ENCODE measurements around the gene HARBI1. TPM values are rescaled to one million over a fixed set of nuclear protein-coding genes. Genes with fewer than 3 reads are reported as not detected.

Gene HARBI1
- total and polyA plus RNA-seq, 2 experiments from 2014 or later = 4.4 to 6.5 TPM

DNA sequence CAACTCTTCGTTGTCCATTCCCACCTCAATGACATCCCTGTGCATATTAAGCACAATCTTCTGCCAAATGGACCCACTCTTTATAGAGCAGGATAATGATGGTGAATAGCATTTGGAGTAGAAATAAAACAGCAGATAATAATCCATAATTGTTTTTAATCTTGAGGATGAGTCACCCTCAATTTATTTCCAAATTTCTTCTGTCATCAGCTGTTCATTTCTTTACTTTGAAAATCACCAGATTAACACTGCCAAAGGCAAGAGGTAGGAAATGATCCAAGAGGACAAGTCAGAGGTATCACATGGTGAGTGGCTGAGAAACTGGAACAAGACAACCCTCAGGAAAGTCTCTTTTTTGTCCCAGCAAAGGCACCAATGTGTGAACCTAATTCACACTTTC, 15.9 kb downstream of the HARBI1 start:
- 94% methylated on average over 1 of the region's 1 CpG for WGBS (ENCODE audit: low lambda C conversion rate, missing lambda C conversion rate)
- Histone ChIP-seq H3K79me2 (no peaks in the 10 kb centered on the region), H3K36me3 (replicated peaks; ENCODE audit: insufficient read depth, low read depth) (no peaks in the 10 kb centered on the region), H4K20me1 (ENCODE audit: insufficient read depth, poor library complexity, severe bottlenecking) (no peaks in the 10 kb centered on the region), H3K27me3 (no peaks in the 10 kb centered on the region), H3K4me3 (no peak overlapping the region), H2AFZ (no peak overlapping the region), H3K4me2 (no peak overlapping the region), H3K27ac (no peak overlapping the region), H3K9me3 (ENCODE audit: low read depth) (no peaks in the 10 kb centered on the region), H3K4me1 (ENCODE audit: insufficient read depth) (no peaks in the 10 kb centered on the region), H3K9me2 (replicated peaks; ENCODE audit: insufficient read depth) (no peaks in the 10 kb centered on the region)
- no peak for TF ChIP-seq EZH2phosphoT487 (IDR thresholded peaks at IDR 0.05; ENCODE audit: low read depth, severe bottlenecking, unreplicated experiment)
- TF ChIP-seq, protein P1, sequence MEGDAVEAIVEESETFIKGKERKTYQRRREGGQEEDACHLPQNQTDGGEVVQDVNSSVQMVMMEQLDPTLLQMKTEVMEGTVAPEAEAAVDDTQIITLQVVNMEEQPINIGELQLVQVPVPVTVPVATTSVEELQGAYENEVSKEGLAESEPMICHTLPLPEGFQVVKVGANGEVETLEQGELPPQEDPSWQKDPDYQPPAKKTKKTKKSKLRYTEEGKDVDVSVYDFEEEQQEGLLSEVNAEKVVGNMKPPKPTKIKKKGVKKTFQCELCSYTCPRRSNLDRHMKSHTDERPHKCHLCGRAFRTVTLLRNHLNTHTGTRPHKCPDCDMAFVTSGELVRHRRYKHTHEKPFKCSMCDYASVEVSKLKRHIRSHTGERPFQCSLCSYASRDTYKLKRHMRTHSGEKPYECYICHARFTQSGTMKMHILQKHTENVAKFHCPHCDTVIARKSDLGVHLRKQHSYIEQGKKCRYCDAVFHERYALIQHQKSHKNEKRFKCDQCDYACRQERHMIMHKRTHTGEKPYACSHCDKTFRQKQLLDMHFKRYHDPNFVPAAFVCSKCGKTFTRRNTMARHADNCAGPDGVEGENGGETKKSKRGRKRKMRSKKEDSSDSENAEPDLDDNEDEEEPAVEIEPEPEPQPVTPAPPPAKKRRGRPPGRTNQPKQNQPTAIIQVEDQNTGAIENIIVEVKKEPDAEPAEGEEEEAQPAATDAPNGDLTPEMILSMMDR (IDR thresholded peaks at IDR 0.05; ENCODE audit: poor library complexity) = no peak
- TF ChIP-seq EZH2 (IDR thresholded peaks at IDR 0.05; ENCODE audit: borderline replicate concordance) = no peak
- DNase-seq (ENCODE audit: low spot score) = no peak

DNA sequence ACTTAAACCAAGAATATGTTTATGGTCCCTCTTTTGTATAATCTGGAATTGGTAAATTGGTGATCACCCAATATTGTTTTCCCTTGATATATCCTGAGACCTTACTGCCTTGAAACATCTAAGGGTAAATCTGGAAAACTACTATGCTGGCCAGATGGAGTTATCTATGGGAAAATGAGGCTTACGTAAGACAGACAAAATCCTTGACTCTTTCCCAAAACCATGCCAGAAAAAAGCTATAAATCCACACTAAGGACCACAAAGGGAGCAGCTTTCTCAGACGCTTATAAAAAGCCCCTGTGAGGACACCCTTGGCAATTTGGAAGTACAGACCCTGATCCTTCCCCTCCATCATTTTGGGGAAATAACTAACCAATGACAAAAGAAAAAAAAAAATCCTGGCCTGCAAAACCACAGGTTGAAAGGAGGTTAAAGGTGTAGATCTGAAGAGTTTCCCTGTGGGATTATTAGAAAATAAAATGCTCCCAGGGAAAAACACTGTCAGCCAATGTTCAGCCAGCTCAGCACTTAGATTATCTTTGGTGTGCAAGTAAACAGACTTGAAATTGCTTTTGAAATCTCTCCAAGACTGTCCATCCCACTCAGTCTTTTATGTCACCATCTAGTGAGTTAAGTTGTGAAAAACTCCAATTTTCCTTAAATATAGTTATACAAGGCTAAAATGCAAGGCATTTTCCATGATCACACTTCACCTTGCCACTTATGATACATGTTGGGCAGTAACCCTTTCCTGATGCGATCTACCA, 16.6 kb downstream of the HARBI1 start:
- H3K36me3 ChIP-seq (replicated peaks; ENCODE audit: insufficient read depth, low read depth) = no peaks in the 10 kb centered on the region
- TF ChIP-seq EZH2phosphoT487 (IDR thresholded peaks at IDR 0.05; ENCODE audit: low read depth, severe bottlenecking, unreplicated experiment) = no peak
- H3K79me2 ChIP-seq = no peaks in the 10 kb centered on the region
- WGBS (ENCODE audit: low lambda C conversion rate, missing lambda C conversion rate) = 84% methylated on average over 3 of the region's 3 CpGs
- no peak overlapping the region for H3K4me3 ChIP-seq
- H3K4me1 ChIP-seq (ENCODE audit: insufficient read depth) = no peaks in the 10 kb centered on the region
- H3K27ac ChIP-seq = peak overlapping the region; percentile 59
- no peak overlapping the region for H2AFZ ChIP-seq
- DNase-seq (ENCODE audit: low spot score) = no peak
- no peaks in the 10 kb centered on the region for H4K20me1 ChIP-seq (ENCODE audit: insufficient read depth, poor library complexity, severe bottlenecking)
- H3K9me3 ChIP-seq (ENCODE audit: low read depth) = no peaks in the 10 kb centered on the region
- H3K27me3 ChIP-seq = no peaks in the 10 kb centered on the region
- no peak overlapping the region for H3K4me2 ChIP-seq
- no peaks in the 10 kb centered on the region for H3K9me2 ChIP-seq (replicated peaks; ENCODE audit: insufficient read depth)

DNA sequence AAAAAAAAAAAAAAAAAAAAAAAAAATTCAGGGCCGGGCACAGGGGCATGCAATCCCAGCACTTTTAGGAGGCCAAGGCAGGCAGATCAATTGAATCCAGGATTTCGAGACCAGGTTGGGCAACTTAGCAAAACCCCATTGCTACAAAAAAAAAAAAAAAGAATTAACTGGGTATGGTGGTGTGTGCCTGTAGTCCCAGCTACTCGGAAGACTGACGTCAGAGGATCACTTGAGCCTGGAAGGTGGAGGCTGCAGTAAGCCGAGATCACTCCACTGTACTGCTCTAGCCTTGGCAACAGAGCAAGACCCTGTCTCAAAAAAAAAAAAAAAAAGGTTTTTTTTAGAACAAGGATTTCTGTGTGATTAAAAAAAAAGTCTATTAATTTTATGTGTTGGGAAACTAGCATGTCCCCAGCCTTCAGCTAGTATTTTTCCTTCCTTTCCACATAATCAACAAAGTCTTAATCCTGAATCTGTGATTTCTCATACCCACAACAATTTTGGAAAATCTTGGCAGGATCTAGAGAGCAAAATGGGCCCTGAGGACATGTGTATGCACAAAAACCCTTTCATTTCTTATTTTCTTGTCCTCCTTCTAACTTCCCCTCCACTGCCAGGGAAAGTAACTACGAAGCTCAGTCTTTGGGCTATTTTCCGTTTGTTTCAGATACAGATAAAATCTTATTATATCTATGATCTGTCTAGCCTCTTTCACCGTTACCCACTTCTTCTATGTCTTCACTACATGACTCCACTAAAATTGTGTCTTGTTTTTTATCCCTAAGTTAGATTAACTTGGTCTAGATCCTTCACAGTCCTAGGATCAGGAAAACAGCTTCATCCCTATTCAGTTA, 17.5 kb downstream of the HARBI1 start:
- Histone ChIP-seq H3K9me3 (ENCODE audit: low read depth) (no peaks in the 10 kb centered on the region), H3K27me3 (no peaks in the 10 kb centered on the region), H3K36me3 (replicated peaks; ENCODE audit: insufficient read depth, low read depth) (no peaks in the 10 kb centered on the region), H2AFZ (no peak overlapping the region), H4K20me1 (ENCODE audit: insufficient read depth, poor library complexity, severe bottlenecking) (no peaks in the 10 kb centered on the region), H3K4me1 (ENCODE audit: insufficient read depth) (no peaks in the 10 kb centered on the region), H3K27ac (peak overlapping the region; percentile 59), H3K4me2 (no peak overlapping the region), H3K4me3 (no peak overlapping the region), H3K79me2 (no peaks in the 10 kb centered on the region), H3K9me2 (replicated peaks; ENCODE audit: insufficient read depth) (no peaks in the 10 kb centered on the region)
- TF ChIP-seq EZH2 (IDR thresholded peaks at IDR 0.05; ENCODE audit: borderline replicate concordance) (no peak), EZH2phosphoT487 (IDR thresholded peaks at IDR 0.05; ENCODE audit: low read depth, severe bottlenecking, unreplicated experiment) (no peak)
- TF ChIP-seq, protein P1 (IDR thresholded peaks at IDR 0.05; ENCODE audit: poor library complexity) = no peak
- 93% methylated on average over 8 of the region's 8 CpGs for WGBS (ENCODE audit: low lambda C conversion rate, missing lambda C conversion rate)
- no peak for DNase-seq (ENCODE audit: low spot score)
